Suprapubic skin (tissue), 3 donors: ENCODE results near the gene SLC25A25.

Source experiments
- EP300 ChIP-seq: sonication (generic); formaldehyde crosslinking; IDR thresholded peaks from one replicate; pipeline ENCODE4 v1.6.1; 2017; ENCODE audit warnings: antibody characterized with exemption
- POLR2A ChIP-seq, 2 donors: fragments of 450-650 bp; IDR thresholded peaks; one replicate each; pipeline ENCODE4 v1.6.1; 2017; ENCODE audit warnings: antibody characterized with exemption in 2 of 2, mild to moderate bottlenecking in 2 of 2, moderate library complexity in 2 of 2
- TF ChIP-seq, protein P1 (sequence below), 2 donors: fragments of 200-600 bp in 1 of 2; fragments of 450-650 bp in 1 of 2; sonication (generic) in 1 of 2; IDR thresholded peaks; one replicate each; pipeline ENCODE4 v1.5.1; 2016 to 2019; ENCODE audit warnings: antibody characterized with exemption in 2 of 2, mild to moderate bottlenecking in 1 of 2, moderate library complexity in 1 of 2

GRCh38 chr9:128139621-128140020 lies 71.6 kb downstream of the SLC25A25 start:
- TF ChIP-seq, protein P1, sequence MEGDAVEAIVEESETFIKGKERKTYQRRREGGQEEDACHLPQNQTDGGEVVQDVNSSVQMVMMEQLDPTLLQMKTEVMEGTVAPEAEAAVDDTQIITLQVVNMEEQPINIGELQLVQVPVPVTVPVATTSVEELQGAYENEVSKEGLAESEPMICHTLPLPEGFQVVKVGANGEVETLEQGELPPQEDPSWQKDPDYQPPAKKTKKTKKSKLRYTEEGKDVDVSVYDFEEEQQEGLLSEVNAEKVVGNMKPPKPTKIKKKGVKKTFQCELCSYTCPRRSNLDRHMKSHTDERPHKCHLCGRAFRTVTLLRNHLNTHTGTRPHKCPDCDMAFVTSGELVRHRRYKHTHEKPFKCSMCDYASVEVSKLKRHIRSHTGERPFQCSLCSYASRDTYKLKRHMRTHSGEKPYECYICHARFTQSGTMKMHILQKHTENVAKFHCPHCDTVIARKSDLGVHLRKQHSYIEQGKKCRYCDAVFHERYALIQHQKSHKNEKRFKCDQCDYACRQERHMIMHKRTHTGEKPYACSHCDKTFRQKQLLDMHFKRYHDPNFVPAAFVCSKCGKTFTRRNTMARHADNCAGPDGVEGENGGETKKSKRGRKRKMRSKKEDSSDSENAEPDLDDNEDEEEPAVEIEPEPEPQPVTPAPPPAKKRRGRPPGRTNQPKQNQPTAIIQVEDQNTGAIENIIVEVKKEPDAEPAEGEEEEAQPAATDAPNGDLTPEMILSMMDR (IDR thresholded peaks at IDR 0.05): no peak
- no peak for TF ChIP-seq EP300
- TF ChIP-seq POLR2A (IDR thresholded peaks at IDR 0.05): no peak
